ENCODE data around the gene DTX2.
"Not testable (repeated sequence)": the region's sequence is repeated elsewhere in the genome, so short reads cannot be mapped to it uniquely, and the experiment has no call there.

The DTX2 gene

GRCh38 chr7:76509931-76510877 is 48.7 kb downstream of the DTX2 start, which contains the start of gene UPK3B:
Gene UPK3B, plus strand, starts transcription at chr7:76510552. Its CDS starts 101 bp downstream, at chr7:76510653.
- ATAC-seq (no peak), DNase-seq (no peak)
- peaks cover 4% of the 10 kb centered on the region for H3K4me1 Mint-ChIP-seq
- no peak within 1 kb of the TSS for H3K4me3 Mint-ChIP-seq
- H3K9me3 Mint-ChIP-seq = no peaks in the 10 kb centered on the region
- no peak within 1 kb of the TSS for H3K27ac Mint-ChIP-seq
- H3K27me3 Mint-ChIP-seq = no peaks in the 10 kb centered on the region
- H3K36me3 Mint-ChIP-seq (ENCODE audit: low read depth) = peaks cover 5% of the 10 kb centered on the region

- not testable (repeated sequence) for DNase-seq; H3K27ac Mint-ChIP-seq; H3K9me3 Mint-ChIP-seq; ATAC-seq; H3K4me1 Mint-ChIP-seq; H3K27me3 Mint-ChIP-seq; H3K36me3 Mint-ChIP-seq (ENCODE audit: low read depth); H3K4me3 Mint-ChIP-seq
These were observed 49.8 kb downstream of the DTX2 start for GRCh38 chr7:76511200-76511910.

GRCh38 chr7:76511911-76512885 is 50.7 kb downstream of the DTX2 start:
- H3K27me3 Mint-ChIP-seq; H3K9me3 Mint-ChIP-seq; H3K27ac Mint-ChIP-seq; H3K4me1 Mint-ChIP-seq; H3K4me3 Mint-ChIP-seq; ATAC-seq; DNase-seq; H3K36me3 Mint-ChIP-seq (ENCODE audit: low read depth): not testable (repeated sequence)

GRCh38 chr7:76512941-76513816 is 51.7 kb downstream of the DTX2 start:
- peaks cover 4% of the 10 kb centered on the region for H3K4me1 Mint-ChIP-seq
- DNase-seq = no peak
- ATAC-seq = no peak
- H3K9me3 Mint-ChIP-seq = no peaks in the 10 kb centered on the region
- H3K27ac Mint-ChIP-seq = no peak overlapping the region
- no peak overlapping the region for H3K4me3 Mint-ChIP-seq
- no peaks in the 10 kb centered on the region for H3K36me3 Mint-ChIP-seq (ENCODE audit: low read depth)
- H3K27me3 Mint-ChIP-seq = no peaks in the 10 kb centered on the region

GRCh38 chr7:76513817-76514799 is 52.6 kb downstream of the DTX2 start:
- Mint-ChIP-seq H3K4me1 (peaks cover 4% of the 10 kb centered on the region), H3K36me3 (ENCODE audit: low read depth) (no peaks in the 10 kb centered on the region), H3K9me3 (no peaks in the 10 kb centered on the region), H3K27me3 (no peaks in the 10 kb centered on the region), H3K4me3 (no peak overlapping the region), H3K27ac (no peak overlapping the region)
- ATAC-seq = no peak
- no peak for DNase-seq

- Mint-ChIP-seq H3K36me3 (ENCODE audit: low read depth) (no peaks in the 10 kb centered on the region), H3K27ac (no peak overlapping the region), H3K4me3 (no peak overlapping the region), H3K4me1 (no peaks in the 10 kb centered on the region), H3K27me3 (no peaks in the 10 kb centered on the region), H3K9me3 (no peaks in the 10 kb centered on the region)
- DNase-seq = no peak
- ATAC-seq = no peak
These were observed 53.6 kb downstream of the DTX2 start for GRCh38 chr7:76514926-76515771.

GRCh38 chr7:76515999-76516443 is 54.5 kb downstream of the DTX2 start:
- ATAC-seq = no peak
- Mint-ChIP-seq H3K9me3 (no peaks in the 10 kb centered on the region), H3K27ac (no peak overlapping the region), H3K27me3 (no peaks in the 10 kb centered on the region), H3K4me1 (no peaks in the 10 kb centered on the region), H3K36me3 (ENCODE audit: low read depth) (no peaks in the 10 kb centered on the region), H3K4me3 (no peak overlapping the region)
- peak; percentile 66 for DNase-seq

- H3K27ac Mint-ChIP-seq; H3K4me1 Mint-ChIP-seq; H3K27me3 Mint-ChIP-seq; H3K36me3 Mint-ChIP-seq (ENCODE audit: low read depth); H3K4me3 Mint-ChIP-seq; ATAC-seq; DNase-seq; H3K9me3 Mint-ChIP-seq: not testable (repeated sequence)
These were observed 55.4 kb downstream of the DTX2 start for GRCh38 chr7:76516932-76517331.

- not testable (repeated sequence) for DNase-seq; H3K4me3 Mint-ChIP-seq; H3K27me3 Mint-ChIP-seq; H3K9me3 Mint-ChIP-seq; H3K4me1 Mint-ChIP-seq; H3K36me3 Mint-ChIP-seq (ENCODE audit: low read depth); H3K27ac Mint-ChIP-seq; ATAC-seq
These were observed 64.7 kb downstream of the DTX2 start for GRCh38 chr7:76526183-76526582.

GRCh38 chr7:76531643-76532042 is 70.1 kb downstream of the DTX2 start:
- not testable (repeated sequence) for H3K4me1 Mint-ChIP-seq; H3K9me3 Mint-ChIP-seq; H3K4me3 Mint-ChIP-seq; H3K27me3 Mint-ChIP-seq; H3K36me3 Mint-ChIP-seq (ENCODE audit: low read depth); ATAC-seq; H3K27ac Mint-ChIP-seq; DNase-seq

GRCh38 chr7:76543197-76543596 is 81.7 kb downstream of the DTX2 start, which contains the start of gene SPDYE16:
Gene SPDYE16, minus strand, starts transcription at chr7:76543297. Its CDS starts 1,838 bp downstream, at chr7:76541459.
- not testable (repeated sequence) for DNase-seq; H3K9me3 Mint-ChIP-seq; H3K27me3 Mint-ChIP-seq; H3K36me3 Mint-ChIP-seq (ENCODE audit: low read depth); H3K27ac Mint-ChIP-seq; ATAC-seq; H3K4me1 Mint-ChIP-seq; H3K4me3 Mint-ChIP-seq
